CD4-positive, alpha-beta T cell treated with Interleukin-17A for 4 hours (primary cell): Measurements from ENCODE around the gene COL5A2.

ENCODE experiments used
- DNase-seq: peaks from one replicate; pipeline ENCODE4 v3.0.0-alpha.2; 2020; ENCODE audit warnings: mixed read lengths

Gene COL5A2

GRCh38 chr2:189144700-189145211 lies 34.8 kb downstream of the COL5A2 start:
- no peak for DNase-seq

- no peak for DNase-seq
Measured at GRCh38 chr2:189143925-189144324, 35.6 kb downstream of the COL5A2 start.

GRCh38 chr2:189142893-189143759 lies 36.4 kb downstream of the COL5A2 start:
- peak; percentile 57 for DNase-seq

- DNase-seq = no peak
Measured at GRCh38 chr2:189138800-189139199, 40.8 kb downstream of the COL5A2 start.

- no peak for DNase-seq
Measured at GRCh38 chr2:189137519-189137918, 42.0 kb downstream of the COL5A2 start.

GRCh38 chr2:189134485-189134884 lies 45.1 kb downstream of the COL5A2 start:
- no peak for DNase-seq

- no peak for DNase-seq
Measured at GRCh38 chr2:189131991-189132390, 47.6 kb downstream of the COL5A2 start.

- DNase-seq = no peak
Measured at GRCh38 chr2:189129971-189130370, 49.6 kb downstream of the COL5A2 start.

GRCh38 chr2:189128970-189129369 lies 50.6 kb downstream of the COL5A2 start:
- no peak for DNase-seq

GRCh38 chr2:189127756-189128155 lies 51.8 kb downstream of the COL5A2 start:
- DNase-seq = no peak

GRCh38 chr2:189125195-189125594 lies 54.4 kb downstream of the COL5A2 start:
- DNase-seq = no peak

- DNase-seq = no peak
Measured at GRCh38 chr2:189124175-189124574, 55.4 kb downstream of the COL5A2 start.

- DNase-seq = no peak
Measured at GRCh38 chr2:189118386-189118785, 61.2 kb downstream of the COL5A2 start.

- no peak for DNase-seq
Measured at GRCh38 chr2:189116979-189117378, 62.6 kb downstream of the COL5A2 start.

GRCh38 chr2:189116087-189116486 lies 63.5 kb downstream of the COL5A2 start:
- DNase-seq = no peak

GRCh38 chr2:189115126-189115525 lies 64.4 kb downstream of the COL5A2 start:
- DNase-seq = no peak

GRCh38 chr2:189113963-189114362 lies 65.6 kb downstream of the COL5A2 start:
- no peak for DNase-seq

GRCh38 chr2:189111063-189111715 lies 68.4 kb downstream of the COL5A2 start:
- no peak for DNase-seq

GRCh38 chr2:189109921-189110397 lies 69.6 kb downstream of the COL5A2 start:
- DNase-seq = no peak

- no peak for DNase-seq
Measured at GRCh38 chr2:189104934-189105333, 74.6 kb downstream of the COL5A2 start.

GRCh38 chr2:189102735-189103134 lies 76.8 kb downstream of the COL5A2 start:
- DNase-seq = no peak

- DNase-seq = no peak
Measured at GRCh38 chr2:189097934-189098333, 81.6 kb downstream of the COL5A2 start.

GRCh38 chr2:189096769-189097447 lies 82.7 kb downstream of the COL5A2 start:
- no peak for DNase-seq
